ENCODE measurements around the gene ZIC1.

ZIC1 gene

GRCh38 chr3:147407498-147408187 is 1.5 kb upstream of the ZIC1 start:
- Histone ChIP-seq H3K27ac (ENCODE audit: low read length) (no peak overlapping the region), H4K20me1 (ENCODE audit: insufficient read depth, low read length) (no peaks in the 10 kb centered on the region), H2AFZ (ENCODE audit: low read depth, low read length) (no peak overlapping the region), H3K79me2 (ENCODE audit: low read length) (no peaks in the 10 kb centered on the region), H3K9me3 (ENCODE audit: insufficient read depth, low read length) (peaks cover 3% of the 10 kb centered on the region; the same call in 1 of the 2 replicates), H3K4me1 (ENCODE audit: low read length) (no peaks in the 10 kb centered on the region), H3K4me3 (ENCODE audit: low read length) (no peak overlapping the region), H3K4me2 (ENCODE audit: low read length) (no peak overlapping the region), H3K9ac (ENCODE audit: low read length) (no peak overlapping the region), H3K36me3 (replicated peaks; ENCODE audit: low read depth, low read length) (no peaks in the 10 kb centered on the region), H3K27me3 (ENCODE audit: low read depth, low read length) (no peaks in the 10 kb centered on the region)
- TF ChIP-seq, protein P1, sequence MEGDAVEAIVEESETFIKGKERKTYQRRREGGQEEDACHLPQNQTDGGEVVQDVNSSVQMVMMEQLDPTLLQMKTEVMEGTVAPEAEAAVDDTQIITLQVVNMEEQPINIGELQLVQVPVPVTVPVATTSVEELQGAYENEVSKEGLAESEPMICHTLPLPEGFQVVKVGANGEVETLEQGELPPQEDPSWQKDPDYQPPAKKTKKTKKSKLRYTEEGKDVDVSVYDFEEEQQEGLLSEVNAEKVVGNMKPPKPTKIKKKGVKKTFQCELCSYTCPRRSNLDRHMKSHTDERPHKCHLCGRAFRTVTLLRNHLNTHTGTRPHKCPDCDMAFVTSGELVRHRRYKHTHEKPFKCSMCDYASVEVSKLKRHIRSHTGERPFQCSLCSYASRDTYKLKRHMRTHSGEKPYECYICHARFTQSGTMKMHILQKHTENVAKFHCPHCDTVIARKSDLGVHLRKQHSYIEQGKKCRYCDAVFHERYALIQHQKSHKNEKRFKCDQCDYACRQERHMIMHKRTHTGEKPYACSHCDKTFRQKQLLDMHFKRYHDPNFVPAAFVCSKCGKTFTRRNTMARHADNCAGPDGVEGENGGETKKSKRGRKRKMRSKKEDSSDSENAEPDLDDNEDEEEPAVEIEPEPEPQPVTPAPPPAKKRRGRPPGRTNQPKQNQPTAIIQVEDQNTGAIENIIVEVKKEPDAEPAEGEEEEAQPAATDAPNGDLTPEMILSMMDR (IDR thresholded peaks at IDR 0.05; ENCODE audit: low read depth, low read length): no peak
- no peak for TF ChIP-seq EZH2phosphoT487 (IDR thresholded peaks at IDR 0.05; ENCODE audit: low read depth)

- H3K27ac ChIP-seq (ENCODE audit: low read length): no peak overlapping the region
- TF ChIP-seq EZH2phosphoT487 (IDR thresholded peaks at IDR 0.05; ENCODE audit: low read depth): no peak
- TF ChIP-seq, protein P1 (IDR thresholded peaks at IDR 0.05; ENCODE audit: low read depth, low read length): no peak
- no peaks in the 10 kb centered on the region for H4K20me1 ChIP-seq (ENCODE audit: insufficient read depth, low read length)
- H3K9me3 ChIP-seq (ENCODE audit: insufficient read depth, low read length): peaks cover 3% of the 10 kb centered on the region; the same call in 1 of the 2 replicates
- no peaks in the 10 kb centered on the region for H3K27me3 ChIP-seq (ENCODE audit: low read depth, low read length)
- no peaks in the 10 kb centered on the region for H3K4me1 ChIP-seq (ENCODE audit: low read length)
- H3K36me3 ChIP-seq (replicated peaks; ENCODE audit: low read depth, low read length): no peaks in the 10 kb centered on the region
- H3K9ac ChIP-seq (ENCODE audit: low read length): no peak overlapping the region
- no peak overlapping the region for H2AFZ ChIP-seq (ENCODE audit: low read depth, low read length)
- H3K79me2 ChIP-seq (ENCODE audit: low read length): no peaks in the 10 kb centered on the region
- H3K4me3 ChIP-seq (ENCODE audit: low read length): no peak overlapping the region
- no peak overlapping the region for H3K4me2 ChIP-seq (ENCODE audit: low read length)
These were observed 721 bp upstream of the ZIC1 start for GRCh38 chr3:147408188-147409100.

DNA sequence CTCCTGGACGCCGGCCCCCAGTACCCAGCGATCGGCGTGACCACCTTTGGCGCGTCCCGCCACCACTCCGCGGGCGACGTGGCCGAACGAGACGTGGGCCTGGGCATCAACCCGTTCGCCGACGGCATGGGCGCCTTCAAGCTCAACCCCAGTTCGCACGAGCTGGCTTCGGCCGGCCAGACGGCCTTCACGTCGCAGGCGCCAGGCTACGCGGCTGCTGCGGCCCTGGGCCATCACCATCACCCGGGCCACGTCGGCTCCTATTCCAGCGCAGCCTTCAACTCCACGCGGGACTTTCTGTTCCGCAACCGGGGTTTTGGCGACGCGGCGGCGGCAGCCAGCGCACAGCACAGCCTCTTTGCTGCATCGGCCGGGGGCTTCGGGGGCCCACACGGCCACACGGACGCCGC is 956 bp downstream of the ZIC1 start:
- no peak overlapping the region for H3K4me2 ChIP-seq (ENCODE audit: low read length)
- H3K9ac ChIP-seq (ENCODE audit: low read length): no peak overlapping the region
- no peaks in the 10 kb centered on the region for H4K20me1 ChIP-seq (ENCODE audit: insufficient read depth, low read length)
- no peaks in the 10 kb centered on the region for H3K4me1 ChIP-seq (ENCODE audit: low read length)
- peaks cover 3% of the 10 kb centered on the region; the same call in 1 of the 2 replicates for H3K9me3 ChIP-seq (ENCODE audit: insufficient read depth, low read length)
- H3K27me3 ChIP-seq (ENCODE audit: low read depth, low read length): no peaks in the 10 kb centered on the region
- no peaks in the 10 kb centered on the region for H3K79me2 ChIP-seq (ENCODE audit: low read length)
- H3K36me3 ChIP-seq (replicated peaks; ENCODE audit: low read depth, low read length): no peaks in the 10 kb centered on the region
- no peak overlapping the region for H3K4me3 ChIP-seq (ENCODE audit: low read length)
- no peak overlapping the region for H2AFZ ChIP-seq (ENCODE audit: low read depth, low read length)
- no peak overlapping the region for H3K27ac ChIP-seq (ENCODE audit: low read length)
- no peak for TF ChIP-seq EZH2phosphoT487 (IDR thresholded peaks at IDR 0.05; ENCODE audit: low read depth)
- TF ChIP-seq, protein P1 (IDR thresholded peaks at IDR 0.05; ENCODE audit: low read depth, low read length): no peak

Data from OCI-LY3 (cell line).